Measurements from ENCODE around the gene MUC3A. TPM values are rescaled to one million over a fixed set of nuclear protein-coding genes. Genes with fewer than 3 reads are reported as not detected.

Gene MUC3A
- total and polyA plus RNA-seq, 2 of the 13 experiments (the other 11 are each of a cell fraction or from before 2014, with no cell fraction given), result 0.01 TPM; not detected in 1

GRCh38 chr7:101009629-101010028 is 60.3 kb downstream of the MUC3A start (continued):
- no peak for TF ChIP-seq THRA (CRISPR knock-in tag; IDR thresholded peaks at IDR 0.05; ENCODE audit: borderline replicate concordance)
- no peak for TF ChIP-seq NFKBIZ (CRISPR knock-in tag; IDR thresholded peaks at IDR 0.05)

GRCh38 chr7:101012931-101013330 is 63.6 kb downstream of the MUC3A start:
- intact Hi-C loops (cut with micrococcal nuclease; ENCODE audit: unreplicated experiment) (no loop called here), in situ Hi-C loops (cut with HindIII; ENCODE audit: extremely low pct_ligation_motif_present, low pct_unique_long_range_greater_than_20kb) (no loop called here)
- Histone ChIP-seq H3K27me3 (ENCODE audit: control insufficient read depth in 1 of 2, insufficient read depth in 2 of 2, low read length in 2 of 2) (peaks cover 5 to 45% of the 10 kb centered on the region in 2 experiments; a peak in 4 of 5 replicates), H3K4me3 (replicated peaks in 1 of 3; ENCODE audit: insufficient read depth in 1 of 3, low read depth in 2 of 3, low read length in 3 of 3) (no peak overlapping the region), H3K79me2 (ENCODE audit: insufficient read depth, low read length) (no peaks in the 10 kb centered on the region), H3K9ac (ENCODE audit: insufficient read depth, low read depth, low read length) (no peak overlapping the region), H3K27ac (ENCODE audit: extremely low read length, insufficient read depth, low read length) (no peak overlapping the region), H3K36me3 (replicated peaks in 1 of 2; ENCODE audit: control insufficient read depth in 1 of 2, insufficient read depth in 2 of 2, low read length in 2 of 2) (no peaks in the 10 kb centered on the region), H3K9me3 (ENCODE audit: low read length) (no peaks in the 10 kb centered on the region), H3K4me2 (ENCODE audit: low read depth, low read length) (no peak overlapping the region), H3K4me1 (ENCODE audit: insufficient read depth, low read length) (peaks cover 15% of the 10 kb centered on the region), H4K20me1 (ENCODE audit: insufficient read depth, low read length) (no peaks in the 10 kb centered on the region), H2AFZ (ENCODE audit: low read length) (no peak overlapping the region)
- no peak for ATAC-seq
- DNase-seq (ENCODE audit: low spot score), result no peak
- BruUV-seq (replicated peaks), result no TSS peak
- no peak for TF ChIP-seq ATF4 (CRISPR knock-in tag; IDR thresholded peaks at IDR 0.05)
- TF ChIP-seq ZBTB34 (CRISPR knock-in tag; IDR thresholded peaks at IDR 0.05), result no peak
- no peak for TF ChIP-seq ZC3H13 (CRISPR knock-in tag; IDR thresholded peaks at IDR 0.05)
- no peak for TF ChIP-seq ZNF326 (CRISPR knock-in tag; IDR thresholded peaks at IDR 0.05; ENCODE audit: borderline replicate concordance)
- TF ChIP-seq MIER3 (CRISPR knock-in tag; IDR thresholded peaks at IDR 0.05; ENCODE audit: borderline replicate concordance), result no peak
- TF ChIP-seq PRPF4 (IDR thresholded peaks at IDR 0.05; ENCODE audit: low read depth, low read length, poor library complexity, severe bottlenecking), result no peak
- TF ChIP-seq ZHX1 (CRISPR knock-in tag; IDR thresholded peaks at IDR 0.05; ENCODE audit: low read depth), result no peak
- TF ChIP-seq ZNF124 (CRISPR knock-in tag; IDR thresholded peaks at IDR 0.05), result no peak
- no peak for TF ChIP-seq ZNF7 (CRISPR knock-in tag; IDR thresholded peaks at IDR 0.05)
- no peak for TF ChIP-seq SIX4 (CRISPR knock-in tag; IDR thresholded peaks at IDR 0.05)
- no peak for TF ChIP-seq SAP130 (CRISPR knock-in tag; IDR thresholded peaks at IDR 0.05; ENCODE audit: low read depth)
- no peak for TF ChIP-seq ZFP41 (CRISPR knock-in tag; IDR thresholded peaks at IDR 0.05; ENCODE audit: borderline replicate concordance)
- no peak for TF ChIP-seq WIZ (CRISPR knock-in tag; IDR thresholded peaks at IDR 0.05)
- 24% methylated on average over 4 of the region's 6 CpGs for WGBS (ENCODE audit: low lambda C conversion rate)
- ChIA-PET CTCF (ENCODE audit: low intra/inter-chr PET ratio, low total read pairs) (no interaction called here), POLR2A (no interaction called here)
- FAIRE-seq, result no peak

Measured in HepG2 (cell line).